H1 (cell line): ENCODE measurements around the gene FOXE1. TPM values are rescaled to one million over a fixed set of nuclear protein-coding genes. Genes with fewer than 3 reads are reported as not detected.

ENCODE experiments used
- CTCF ChIA-PET: fragments of 300-600 bp; sonication (Branson Sonifier 250); formaldehyde crosslinking; loops from one replicate; lab custom pipeline; 2021; ENCODE audit not compliant: partially characterized antibody; lab: Charles Lee
- POLR2A ChIA-PET: fragments of 300-600 bp; sonication (Branson Sonifier 250); formaldehyde crosslinking; loops from one replicate; lab custom pipeline; 2021; ENCODE audit warnings: inconsistent platforms; ENCODE audit not compliant: partially characterized antibody; lab: Charles Lee
- DNase-seq, 2 experiments: peaks; one replicate each; pipeline versions ENCODE4 v3.0.0 to v3.0.0-alpha.2; 2010 to 2022; ENCODE audit warnings: low spot score in 2 of 2, low read depth in 1 of 2, mixed read lengths in 1 of 2
- FAIRE-seq: peaks from 2 replicates; lab custom pipeline; 2011; peaks lifted over from hg19 to GRCh38; lab: Jason Lieb, UNC
- H2AFZ ChIP-seq: 2 replicates; pipeline ENCODE4 v1.8.1; 2012; ENCODE audit warnings: low read length, inconsistent platforms
- H2AK5ac ChIP-seq: 2 replicates; pipeline ENCODE4 v1.6.1; 2013; ENCODE audit warnings: low read depth, low read length
- H2BK120ac ChIP-seq: replicated peaks from 2 replicates; pipeline ENCODE3; 2013; ENCODE audit warnings: low read depth, low read length, inconsistent platforms
- H2BK12ac ChIP-seq: 2 replicates; pipeline ENCODE4 v1.6.1; 2013; ENCODE audit warnings: low read depth, low read length
- H2BK15ac ChIP-seq: 2 replicates; pipeline ENCODE4 v1.6.1; 2013; ENCODE audit warnings: low read length
- H2BK20ac ChIP-seq: 2 replicates; pipeline ENCODE4 v1.6.1; 2013; ENCODE audit warnings: low read length
- H2BK5ac ChIP-seq: 2 replicates; pipeline ENCODE4 v1.6.1; 2013; ENCODE audit warnings: low read depth, low read length
- H3K14ac ChIP-seq: 2 replicates; pipeline ENCODE4 v1.6.1; 2013; ENCODE audit warnings: inconsistent platforms; ENCODE audit not compliant: insufficient read length
- H3K18ac ChIP-seq: 2 replicates; pipeline ENCODE4 v1.6.1; 2013; ENCODE audit warnings: low read length; ENCODE audit errors: extremely low read depth
- H3K23ac ChIP-seq: 2 replicates; pipeline ENCODE4 v1.6.1; 2013; ENCODE audit warnings: inconsistent platforms; ENCODE audit not compliant: insufficient read length
- H3K23me2 ChIP-seq: 2 replicates; pipeline ENCODE4 v1.6.1; 2013; ENCODE audit warnings: low read depth, low read length
- H3K27ac ChIP-seq: 2 replicates; pipeline ENCODE4 v1.6.1; 2011; ENCODE audit warnings: low read depth, low read length, inconsistent platforms
- H3K27me3 ChIP-seq, 4 experiments: replicated peaks in 1 of 4; 1 replicate in 1 of 4; 2 replicates in 3 of 4; pipeline versions ENCODE4 v1.6.1 to v1.8.1; 2011 to 2013; ENCODE audit warnings: low read length in 3 of 4, mild to moderate bottlenecking in 3 of 4, inconsistent platforms in 2 of 4, mixed read lengths in 2 of 4, moderate library complexity in 1 of 4; ENCODE audit not compliant: control insufficient read depth in 3 of 4, insufficient read depth in 3 of 4; ENCODE audit errors: extremely low read depth in 1 of 4
- H3K36me3 ChIP-seq, 4 experiments: 2 replicates each; pipeline versions ENCODE4 v1.6.1 to v1.8.1; 2011 to 2013; ENCODE audit warnings: mild to moderate bottlenecking in 4 of 4, low read length in 3 of 4, moderate library complexity in 2 of 4, control low read depth in 1 of 4, inconsistent platforms in 1 of 4; ENCODE audit not compliant: insufficient read depth in 4 of 4, control insufficient read depth in 2 of 4
- H3K4ac ChIP-seq: replicated peaks from 2 replicates; pipeline ENCODE3; 2013; ENCODE audit warnings: low read length, low read depth, mixed read lengths, inconsistent platforms; ENCODE audit not compliant: insufficient read length
- H3K4me1 ChIP-seq, 4 experiments: replicated peaks in 1 of 4; 1 replicate in 1 of 4; 2 replicates in 3 of 4; pipeline versions ENCODE4 v1.6.1 to v1.8.1; 2011 to 2013; ENCODE audit warnings: low read length in 3 of 4, inconsistent platforms in 2 of 4, mixed read lengths in 1 of 4; ENCODE audit not compliant: insufficient read depth in 4 of 4, control insufficient read depth in 3 of 4
- H3K4me2 ChIP-seq, 2 experiments: 2 replicates each; pipeline versions ENCODE4 v1.6.1 to v1.8.1; 2011 to 2013; ENCODE audit warnings: low read depth in 2 of 2, low read length in 2 of 2, control low read depth in 1 of 2, inconsistent platforms in 1 of 2, mild to moderate bottlenecking in 1 of 2; ENCODE audit not compliant: insufficient read depth in 1 of 2
- H3K4me3 ChIP-seq, 4 experiments: fragments of 200-600, 300-600 bp in 1 of 4; sonication (generic), shearing (Covaris generic), sonication (Bioruptor Twin) in 1 of 4; 2 replicates each; pipeline versions ENCODE4 v1.5.1 to v1.8.1; 2011 to 2016; ENCODE audit warnings: low read length in 4 of 4, low read depth in 3 of 4, control low read depth in 2 of 4, inconsistent platforms in 2 of 4, mild to moderate bottlenecking in 2 of 4, mixed read lengths in 1 of 4, moderate library complexity in 1 of 4; ENCODE audit not compliant: insufficient read depth in 2 of 4; ENCODE audit errors: extremely low read depth in 1 of 4
- H3K56ac ChIP-seq: replicated peaks from 2 replicates; pipeline ENCODE3; 2013; ENCODE audit warnings: low read depth, mild to moderate bottlenecking, mixed read lengths, low read length, inconsistent platforms; ENCODE audit not compliant: insufficient read length
- H3K79me1 ChIP-seq: 2 replicates; pipeline ENCODE4 v1.6.1; 2013; ENCODE audit warnings: low read depth, low read length, control low read depth
- H3K79me2 ChIP-seq, 2 experiments: 2 replicates each; pipeline versions ENCODE4 v1.6.1 to v1.8.1; 2012 to 2013; ENCODE audit warnings: low read length in 2 of 2, mild to moderate bottlenecking in 2 of 2, inconsistent platforms in 1 of 2; ENCODE audit not compliant: insufficient read depth in 2 of 2, control insufficient read depth in 1 of 2
- H3K9ac ChIP-seq, 4 experiments: replicated peaks in 1 of 4; 1 replicate in 1 of 4; 2 replicates in 3 of 4; pipeline versions ENCODE4 v1.6.1 to v1.8.1; 2011 to 2013; ENCODE audit warnings: low read depth in 3 of 4, low read length in 3 of 4, control low read depth in 2 of 4, mild to moderate bottlenecking in 2 of 4, moderate library complexity in 2 of 4, inconsistent platforms in 1 of 4; ENCODE audit errors: extremely low read depth in 1 of 4
- H3K9me3 ChIP-seq, 2 experiments: 2 replicates each; pipeline versions ENCODE4 v1.6.1 to v1.8.1; 2012 to 2013; ENCODE audit warnings: mild to moderate bottlenecking in 2 of 2, moderate library complexity in 2 of 2, control low read depth in 1 of 2, inconsistent platforms in 1 of 2, low read depth in 1 of 2, low read length in 1 of 2, mixed read lengths in 1 of 2; ENCODE audit not compliant: insufficient read depth in 2 of 2
- H4K20me1 ChIP-seq, 2 experiments: replicated peaks in 1 of 2; 2 replicates each; pipeline versions ENCODE3 to v1.8.1; 2011 to 2013; ENCODE audit warnings: inconsistent platforms in 2 of 2, low read length in 2 of 2, mild to moderate bottlenecking in 1 of 2; ENCODE audit not compliant: insufficient read depth in 2 of 2, control insufficient read depth in 1 of 2
- H4K5ac ChIP-seq: 2 replicates; pipeline ENCODE4 v1.6.1; 2013; ENCODE audit warnings: low read length, low read depth, mixed read lengths, inconsistent platforms; ENCODE audit not compliant: insufficient read length
- H4K8ac ChIP-seq: 2 replicates; pipeline ENCODE4 v1.8.0; 2013; ENCODE audit warnings: mild to moderate bottlenecking, moderate library complexity, low read length, inconsistent platforms; ENCODE audit not compliant: insufficient read depth; ENCODE audit errors: extremely low read depth
- H4K91ac ChIP-seq: replicated peaks from 2 replicates; pipeline ENCODE3; 2013; ENCODE audit warnings: low read length, mixed read lengths, inconsistent platforms; ENCODE audit not compliant: insufficient read length
- CBX8 ChIP-seq: fragments of 300-800, 300-1000 bp; sonication (generic); IDR thresholded peaks from 2 replicates; pipeline ENCODE4 v1.7.1; 2016; ENCODE audit warnings: low read depth, low read length, borderline replicate concordance
- RNF2 ChIP-seq: fragments of 200-900, 300-1000 bp; sonication (generic); IDR thresholded peaks from 2 replicates; pipeline ENCODE4 v1.7.1; 2016; ENCODE audit warnings: borderline replicate concordance, low read depth, mild to moderate bottlenecking, antibody characterized with exemption, low read length; ENCODE audit not compliant: poor library complexity, severe bottlenecking; ENCODE audit errors: missing control alignments
- YY1 ChIP-seq: IDR thresholded peaks from 2 replicates; pipeline ENCODE4 v1.6.1; 2011; ENCODE audit warnings: low read depth, mild to moderate bottlenecking, low read length
- WGBS, 2 experiments: shearing (Covaris generic) in 1 of 2; methylation state at CpG; one replicate each; pipeline versions ENCODE4 v1.1.6 to v1.1.7; 2013 to 2015; ENCODE audit warnings: low lambda C conversion rate in 2 of 2, mixed read lengths in 2 of 2, inconsistent platforms in 1 of 2, low coverage in 1 of 2, missing lambda C conversion rate in 1 of 2; ENCODE audit not compliant: insufficient replicate concordance in 2 of 2, insufficient coverage in 1 of 2, insufficient read length in 1 of 2; ENCODE audit errors: extremely low coverage in 1 of 2, missing lambda C conversion rate in 1 of 2; 5-methylcytosine and 5-hydroxymethylcytosine counted together
- polyA plus RNA-seq, 7 experiments: library from polyadenylated mRNA; depleted of rRNA in 3 of 7; stranded (reverse) in 5 of 7; unstranded in 2 of 7; fragments of >200 nt in 5 of 7; fragments of 200-250 nt in 2 of 7; gene quantifications; 1 replicate in 5 of 7; 2 replicates in 1 of 7; 4 replicates in 1 of 7; pipeline versions ENCODE4 v1.2.1 to v1.2.3, GENCODE V29; 2011 to 2013; ENCODE audit warnings: missing spikeins in 2 of 7, mixed read lengths in 2 of 7
- total RNA-seq: library from RNA; stranded (reverse); fragmentation: NEBNext Ultra II Directional; extraction: Animal tissue kit (Norgen Biotek cat#: 25700); gene quantifications from 2 replicates; pipeline ENCODE4 v1.2.1, GENCODE V29; 2021

FOXE1 gene
- total and polyA plus RNA-seq, 2 of the 8 experiments (the other 6 are each of a cell fraction or from before 2014, with no cell fraction given): 0.03 TPM; not detected in 1

- no peaks in the 10 kb centered on the region for H3K79me1 ChIP-seq
- H4K20me1 ChIP-seq: peaks cover 10 to 24% of the 10 kb centered on the region in 2 experiments
- peaks cover 17% of the 10 kb centered on the region; the same call in 1 of the 2 replicates for H3K23me2 ChIP-seq
- H3K14ac ChIP-seq: no peak overlapping the region
- H4K8ac ChIP-seq: no peak overlapping the region
- CTCF ChIA-PET: interaction anchor here (0.8 to 1.4 kb wide), 4 partner anchors 9 to 39 kb away, joined by 3 to 4 read pairs (median 4); no protein-coding TSS in a partner anchor
- peaks cover 0 to 6% (median 0%) of the 10 kb centered on the region in 4 experiments; a peak in 1 of 8 replicates for H3K36me3 ChIP-seq
- H3K79me2 ChIP-seq: no peaks in the 10 kb centered on the region
- no peak overlapping the region for H4K5ac ChIP-seq
- H3K18ac ChIP-seq: no peak overlapping the region
- peak; percentile 96 for TF ChIP-seq RNF2
- peak; percentile 99; the same call in 1 of the 2 replicates for TF ChIP-seq CBX8
- TF ChIP-seq YY1: no peak
- TF ChIP-seq, all 59 proteins: peak for 2
- H3K4me1 ChIP-seq: peaks cover 10 to 34% (median 18%) of the 10 kb centered on the region in 4 experiments
- H3K23ac ChIP-seq: no peak overlapping the region
- H3K4me3 ChIP-seq: peak overlapping the region in 1 of 4 experiments; percentile 59; a peak in 1 of 8 replicates
- no peak overlapping the region for H2AK5ac ChIP-seq
- no peak overlapping the region for H3K4ac ChIP-seq
- no peak overlapping the region for H2BK15ac ChIP-seq
- 19% methylated on average over 13 of the region's 13 CpGs; no CpG with 5 or more reads in 1 of the 2 experiments for WGBS, 2 experiments
- peaks cover 99 to 100% (median 100%) of the 10 kb centered on the region in 4 experiments for H3K27me3 ChIP-seq
- H3K9me3 ChIP-seq: no peaks in the 10 kb centered on the region
- FAIRE-seq: no peak
- no peak overlapping the region for H2BK12ac ChIP-seq
- H3K56ac ChIP-seq: no peak overlapping the region
- peak overlapping the region in 1 of 2 experiments; percentile 72; a peak in 1 of 4 replicates for H3K4me2 ChIP-seq
- no peak overlapping the region for H2BK20ac ChIP-seq
- H3K9ac ChIP-seq: no peak overlapping the region
- no peak overlapping the region for H4K91ac ChIP-seq
- no peak for DNase-seq
- no peak overlapping the region for H2AFZ ChIP-seq
- no peak overlapping the region for H2BK120ac ChIP-seq
- H3K27ac ChIP-seq: no peak overlapping the region
- POLR2A ChIA-PET: no interaction called here
- H2BK5ac ChIP-seq: no peak overlapping the region
Measured at GRCh38 chr9:97850746-97851445, 2.1 kb upstream of the FOXE1 start.
